ENCODE data around the gene PSMD1.

DNA sequence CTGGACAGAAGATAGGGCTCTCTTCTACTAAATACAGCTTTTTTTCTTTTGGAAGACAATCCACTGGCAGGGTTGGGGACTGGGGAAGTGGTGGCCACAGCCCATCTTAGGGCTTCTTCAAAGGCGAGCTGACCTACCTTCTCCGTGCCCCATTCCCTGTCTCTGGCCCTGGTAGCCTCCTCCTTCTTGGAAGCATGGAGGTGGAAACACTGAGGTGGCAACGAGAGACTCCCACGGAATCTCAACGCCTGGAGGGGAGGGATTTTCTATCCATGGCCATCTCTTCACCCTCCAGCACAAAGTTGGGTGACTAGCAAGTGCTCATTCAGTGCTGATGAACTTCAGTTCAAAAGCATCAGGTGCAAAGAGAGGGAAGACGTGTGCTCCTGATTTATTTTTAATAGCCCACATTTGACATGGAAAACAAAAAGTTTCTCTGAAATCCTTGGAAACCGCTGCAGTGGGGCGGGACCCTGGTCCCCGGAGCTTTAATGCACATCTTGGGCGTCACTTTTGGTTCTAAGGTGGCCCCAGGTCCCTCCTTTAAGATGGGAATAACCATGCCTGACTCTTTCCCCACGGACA, 141.1 kb downstream of the PSMD1 start:
- TF ChIP-seq, protein P1, sequence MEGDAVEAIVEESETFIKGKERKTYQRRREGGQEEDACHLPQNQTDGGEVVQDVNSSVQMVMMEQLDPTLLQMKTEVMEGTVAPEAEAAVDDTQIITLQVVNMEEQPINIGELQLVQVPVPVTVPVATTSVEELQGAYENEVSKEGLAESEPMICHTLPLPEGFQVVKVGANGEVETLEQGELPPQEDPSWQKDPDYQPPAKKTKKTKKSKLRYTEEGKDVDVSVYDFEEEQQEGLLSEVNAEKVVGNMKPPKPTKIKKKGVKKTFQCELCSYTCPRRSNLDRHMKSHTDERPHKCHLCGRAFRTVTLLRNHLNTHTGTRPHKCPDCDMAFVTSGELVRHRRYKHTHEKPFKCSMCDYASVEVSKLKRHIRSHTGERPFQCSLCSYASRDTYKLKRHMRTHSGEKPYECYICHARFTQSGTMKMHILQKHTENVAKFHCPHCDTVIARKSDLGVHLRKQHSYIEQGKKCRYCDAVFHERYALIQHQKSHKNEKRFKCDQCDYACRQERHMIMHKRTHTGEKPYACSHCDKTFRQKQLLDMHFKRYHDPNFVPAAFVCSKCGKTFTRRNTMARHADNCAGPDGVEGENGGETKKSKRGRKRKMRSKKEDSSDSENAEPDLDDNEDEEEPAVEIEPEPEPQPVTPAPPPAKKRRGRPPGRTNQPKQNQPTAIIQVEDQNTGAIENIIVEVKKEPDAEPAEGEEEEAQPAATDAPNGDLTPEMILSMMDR (IDR thresholded peaks at IDR 0.05; ENCODE audit: low read depth, low read length, poor library complexity, severe bottlenecking) = no peak
- no peak for TF ChIP-seq EZH2phosphoT487 (IDR thresholded peaks at IDR 0.05; ENCODE audit: borderline replicate concordance, low read length)
